G401 (cell line): ENCODE data around the gene BRD7. TPM values are rescaled to one million over a fixed set of nuclear protein-coding genes. Genes with fewer than 3 reads are reported as not detected.
A peak's percentile ranks its signal among the peaks of the same experiment; 100 is the strongest.

ENCODE experiments used
- DNase-seq: peaks from one replicate; pipeline ENCODE4 v3.0.0-alpha.2; 2015; ENCODE audit warnings: low spot score
- in situ Hi-C: cut with HindIII; loops from 2 replicates; pipeline ENCODE4 v1.10.0; 2016; ENCODE audit warnings: low sequenced_read_pairs, mixed read lengths
- total RNA-seq: library from RNA; depleted of rRNA; stranded (reverse); fragments of >200 nt; shearing (Covaris generic); gene quantifications from 2 replicates; pipeline ENCODE4 v1.2.3, GENCODE V29; 2014; rRNA removed

Gene BRD7
- total RNA-seq, result 54.5 and 55.5 TPM in 2 replicates

DNA sequence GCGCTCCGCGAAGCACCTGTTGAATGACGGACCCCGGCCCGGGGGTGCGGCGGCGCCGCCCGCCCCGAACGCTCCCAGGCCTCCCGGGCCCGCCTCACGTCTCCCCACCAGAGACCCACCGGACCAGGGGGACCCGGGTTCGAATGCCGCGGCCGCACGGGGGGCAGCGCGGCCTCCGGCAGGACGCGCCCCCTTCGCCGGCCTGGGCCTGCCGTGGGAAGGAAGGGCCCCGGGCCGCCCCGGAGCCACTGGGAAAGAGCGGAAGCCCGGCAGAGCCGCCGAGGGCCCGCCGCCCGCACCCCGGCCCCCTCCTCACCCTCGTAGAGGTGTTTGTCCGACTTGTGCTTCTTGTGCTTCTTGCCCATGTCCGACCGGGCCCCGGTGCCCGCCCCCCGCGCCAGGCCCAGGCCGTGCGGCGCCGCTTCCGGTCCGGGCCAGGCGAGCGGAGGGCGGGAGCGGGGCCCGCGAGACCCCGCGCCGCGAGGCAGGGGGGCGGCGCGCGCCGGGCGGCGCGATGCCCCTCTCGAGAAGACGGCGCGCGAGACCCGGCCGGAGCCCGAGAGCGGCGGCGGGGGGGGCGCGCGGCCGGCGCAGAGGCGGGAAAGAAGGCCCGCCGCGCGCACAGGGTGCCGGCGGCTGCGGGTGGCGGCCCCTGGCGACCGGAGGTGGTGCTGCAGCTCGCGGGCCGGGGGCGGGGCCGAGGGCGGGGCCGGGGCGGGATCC lies at the start of gene BRD7:
Gene BRD7, minus strand, starts transcription at position 579 of the 723 bp plus-strand sequence. Its CDS starts 214 bp downstream, at position 365.
- in situ Hi-C loops, result no loop called here
- DNase-seq, result peak; percentile 65

- in situ Hi-C loops, result no loop called here
- DNase-seq, result no peak
These were observed 47.6 kb upstream of the BRD7 start for GRCh38 chr16:50416388-50416787.

DNA sequence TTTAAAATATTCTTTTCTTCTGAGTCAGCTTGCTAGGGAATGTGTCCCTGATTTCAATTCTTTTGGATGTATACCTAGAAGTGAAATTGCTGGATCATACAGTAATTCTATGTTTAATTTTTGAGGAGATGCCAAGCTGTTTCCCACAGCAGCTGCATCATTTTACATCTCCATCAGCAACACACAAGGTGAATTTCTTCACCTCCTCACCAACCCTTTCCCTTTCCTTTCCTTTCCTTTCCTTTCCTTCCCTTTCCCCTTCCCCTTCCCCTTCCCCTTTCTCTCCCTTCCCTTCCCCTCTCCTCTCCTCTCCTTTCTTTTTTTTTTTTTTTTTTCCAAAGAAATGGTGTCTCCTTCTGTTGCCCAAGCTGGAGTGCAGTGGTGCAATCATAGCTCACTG lies 45.4 kb upstream of the BRD7 start:
- no peak for DNase-seq
- in situ Hi-C loops, result no loop called here

DNA sequence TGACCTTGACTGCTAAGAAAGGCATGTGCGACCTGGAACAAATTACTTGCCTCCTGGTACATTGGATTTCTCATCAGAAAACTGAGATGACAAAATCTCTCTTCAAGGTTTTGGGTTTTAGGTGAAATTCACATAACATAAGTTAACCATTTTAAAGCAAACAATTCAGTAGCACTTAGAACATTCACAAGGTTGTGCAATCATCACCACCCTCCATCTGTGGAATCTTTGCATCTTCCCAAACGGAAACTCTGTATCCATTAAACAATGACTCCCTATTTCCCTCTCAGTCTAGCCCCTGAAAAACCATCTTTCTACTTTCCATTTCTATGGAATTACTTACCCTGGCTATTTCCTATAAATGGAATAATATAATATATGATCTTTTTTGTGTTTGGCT lies 42.2 kb upstream of the BRD7 start:
- no peak for DNase-seq
- in situ Hi-C loops, result no loop called here

- no peak for DNase-seq
- in situ Hi-C loops, result no loop called here
These were observed 39.3 kb upstream of the BRD7 start for GRCh38 chr16:50408001-50408561.

DNA sequence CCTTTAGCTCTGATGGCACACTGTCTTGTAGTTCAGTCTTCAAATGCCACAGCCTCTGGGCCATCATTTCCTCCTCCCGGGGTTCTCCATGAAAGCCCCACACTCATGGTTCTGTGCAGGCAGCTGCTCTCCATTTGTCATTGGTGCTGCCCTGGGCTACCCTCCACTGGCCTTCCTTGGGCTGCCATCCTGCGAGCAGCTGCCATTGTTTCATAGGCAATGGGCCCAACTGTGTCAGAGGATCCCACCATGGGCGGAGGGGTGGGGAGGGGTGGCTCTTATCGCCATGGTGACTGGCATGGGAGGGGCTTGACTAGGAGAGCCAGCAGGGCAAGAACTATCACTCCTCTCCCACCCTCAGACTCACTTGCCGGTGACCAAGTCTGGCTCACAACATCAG lies 38.6 kb upstream of the BRD7 start:
- in situ Hi-C loops, result no loop called here
- DNase-seq, result no peak

GRCh38 chr16:50403491-50403890 lies 34.7 kb upstream of the BRD7 start:
- in situ Hi-C loops, result no loop called here
- DNase-seq, result peak; percentile 72

DNA sequence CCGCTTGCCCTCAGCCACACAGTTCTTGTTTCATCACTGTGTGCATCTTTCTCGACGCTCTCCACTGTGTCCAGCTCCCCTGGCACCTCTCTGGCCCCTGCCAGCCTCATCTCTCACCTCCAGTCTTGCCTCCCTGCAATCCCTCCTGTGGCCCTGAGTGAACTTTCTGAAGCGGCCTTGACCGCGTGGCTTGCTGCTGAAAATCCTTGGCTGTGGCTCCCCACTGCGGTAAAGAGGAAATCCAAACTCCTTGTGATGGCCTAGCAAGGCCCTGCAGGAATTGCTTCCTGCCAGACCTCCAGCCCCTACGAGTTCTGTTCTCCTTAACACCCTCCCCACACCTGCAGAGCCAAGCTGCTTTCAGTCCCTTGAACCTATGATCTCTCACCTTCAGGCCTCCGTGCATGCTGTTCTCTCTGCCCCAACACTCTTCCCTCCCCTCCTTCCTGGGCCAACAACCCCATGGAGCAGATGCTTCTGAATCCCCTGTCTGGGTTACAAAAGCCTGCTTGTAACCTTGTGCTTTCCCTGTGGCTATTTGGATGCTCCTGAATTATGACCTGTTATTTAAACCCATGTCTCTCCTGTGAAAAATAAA lies 33.6 kb upstream of the BRD7 start:
- in situ Hi-C loops, result no loop called here
- no peak for DNase-seq

DNA sequence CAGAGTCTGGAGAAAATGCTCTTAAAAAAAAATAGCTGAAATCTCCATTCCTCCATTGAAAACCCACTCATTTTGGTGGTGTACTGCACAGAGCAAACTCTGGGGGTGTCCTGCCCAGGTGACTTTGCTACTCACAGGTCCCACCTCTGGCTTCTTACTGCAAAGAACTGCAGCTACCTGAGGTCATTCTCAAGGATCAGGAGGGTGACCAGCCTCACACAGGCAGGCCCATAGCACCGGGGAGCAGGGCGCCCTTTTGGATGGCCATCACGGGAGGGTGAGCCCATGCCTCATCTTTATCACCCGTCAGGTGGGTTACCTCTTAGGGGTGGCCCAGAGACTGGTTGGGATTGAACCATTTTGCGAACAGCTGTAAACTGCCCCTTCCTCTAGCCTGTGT lies 32.6 kb upstream of the BRD7 start:
- in situ Hi-C loops, result no loop called here

GRCh38 chr16:50400967-50401348 lies 32.2 kb upstream of the BRD7 start:
- in situ Hi-C loops, result no loop called here
- no peak for DNase-seq

More for the DNA sequence above, 32.6 kb upstream of the BRD7 start:
- DNase-seq, result no peak

DNA sequence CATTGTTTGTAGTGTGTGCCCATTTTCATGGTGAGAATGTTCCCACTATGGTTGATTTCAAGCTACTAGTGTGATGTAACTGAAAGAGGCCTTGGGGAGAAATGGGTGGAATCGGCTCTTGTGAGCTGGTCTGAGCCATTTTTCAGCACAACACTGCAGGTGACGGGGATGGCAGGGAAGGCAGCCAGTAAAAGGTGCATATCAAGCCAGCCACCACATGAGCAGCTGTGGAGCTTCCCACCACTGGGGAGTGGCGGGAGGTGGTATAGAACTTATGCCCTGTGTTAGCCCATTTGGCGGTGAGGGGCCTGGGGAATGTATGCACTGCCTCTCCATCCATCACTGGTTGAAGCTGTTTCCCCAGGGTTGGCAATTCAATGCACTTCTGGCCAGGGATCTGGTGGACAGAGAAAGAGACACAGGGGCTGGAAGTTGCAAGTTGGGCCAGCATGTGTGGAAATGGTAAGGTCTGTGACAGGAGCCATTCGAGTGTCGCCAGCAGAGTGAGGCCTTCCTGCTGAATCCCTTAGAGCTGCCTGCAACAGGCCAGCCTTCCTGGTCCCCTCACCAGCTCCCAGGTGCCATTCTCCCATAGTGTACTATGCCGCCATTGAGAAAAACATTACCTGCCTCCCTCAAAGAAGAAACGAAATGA lies 31.7 kb upstream of the BRD7 start:
- in situ Hi-C loops, result no loop called here

GRCh38 chr16:50399411-50399810 lies 30.6 kb upstream of the BRD7 start:
- in situ Hi-C loops, result no loop called here
- DNase-seq, result no peak

More for the DNA sequence above, 31.7 kb upstream of the BRD7 start:
- no peak for DNase-seq

DNA sequence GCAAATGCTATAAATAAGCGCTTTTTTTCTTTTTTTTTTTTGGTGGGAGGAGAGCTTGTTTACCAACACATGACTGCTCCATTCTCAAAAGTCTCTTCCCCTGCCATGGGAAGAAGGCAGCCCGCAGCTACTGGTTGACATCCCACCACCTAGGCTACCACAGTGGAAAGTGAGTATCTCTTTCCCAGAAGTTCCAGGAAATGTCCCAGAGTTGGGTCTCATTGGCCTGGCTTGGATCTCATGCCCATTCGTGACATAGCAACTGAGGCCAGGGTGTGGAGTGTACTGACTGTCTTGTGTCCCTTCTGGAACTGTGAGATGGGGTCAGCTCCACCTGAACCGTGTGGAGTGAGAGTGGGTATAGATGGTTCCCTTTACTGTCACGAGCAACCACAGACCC lies 29.5 kb upstream of the BRD7 start:
- in situ Hi-C loops, result no loop called here
- no peak for DNase-seq

- no peak for DNase-seq
- in situ Hi-C loops, result no loop called here
These were observed 28.2 kb upstream of the BRD7 start for GRCh38 chr16:50396761-50397535.

DNA sequence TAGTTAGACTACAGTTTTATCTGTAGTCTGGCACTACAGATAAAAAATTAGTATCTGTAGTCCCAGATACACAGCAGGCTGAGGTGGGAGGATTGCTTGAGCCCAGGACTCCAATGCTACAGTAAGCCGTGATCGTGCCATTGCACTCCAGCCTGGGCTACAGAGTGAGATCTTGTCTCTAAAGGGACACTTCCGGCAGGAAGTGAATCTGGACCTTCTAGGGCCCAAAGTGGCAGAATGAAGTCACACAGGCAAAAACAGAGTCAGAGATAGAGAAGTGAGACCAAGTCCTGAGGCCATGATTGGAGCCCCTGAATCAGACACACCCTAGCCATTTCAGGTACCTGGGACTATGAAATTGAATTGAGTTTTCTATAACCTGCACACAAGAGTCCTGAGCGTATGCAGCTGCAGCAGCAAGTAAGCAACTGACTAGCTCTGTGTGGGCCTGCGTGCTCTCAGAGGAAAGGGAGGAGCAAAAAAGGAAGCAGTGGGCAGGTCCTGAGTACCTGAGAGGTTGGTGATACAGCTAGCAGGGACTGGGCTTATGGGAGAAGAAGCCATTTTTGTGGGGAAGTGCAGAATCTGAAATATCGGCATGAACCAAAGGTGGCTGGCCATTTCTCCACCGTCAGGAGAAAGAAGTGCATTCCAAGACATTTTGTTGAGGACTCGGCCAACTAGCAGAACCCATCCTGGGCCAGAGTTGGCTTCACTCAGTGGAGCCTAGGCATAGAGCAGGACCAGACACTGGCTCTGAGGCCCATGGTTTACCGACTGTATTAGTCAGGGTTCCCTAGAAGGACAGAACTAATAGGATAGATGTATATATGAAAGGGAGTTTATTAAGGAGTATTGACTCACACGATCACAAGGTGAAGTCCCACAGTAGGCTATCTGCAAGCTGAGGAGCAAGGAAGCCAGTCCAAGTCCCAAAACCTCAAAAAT lies 27.2 kb upstream of the BRD7 start:
- no peak for DNase-seq
- in situ Hi-C loops, result no loop called here

- DNase-seq, result no peak
- in situ Hi-C loops, result no loop called here
These were observed 25.3 kb upstream of the BRD7 start for GRCh38 chr16:50393858-50394802.

GRCh38 chr16:50393416-50393815 lies 24.6 kb upstream of the BRD7 start:
- in situ Hi-C loops, result no loop called here
- DNase-seq, result no peak
